NCI-H2196 (cell line): ENCODE measurements around the gene GOLGA6A.
"Not testable (repeated sequence)": the region's sequence is repeated elsewhere in the genome, so short reads cannot be mapped to it uniquely, and the experiment has no call there.

ENCODE experiments used
- DNase-seq: peaks from one replicate; lab custom pipeline; 2025; ENCODE audit not compliant: unreplicated experiment; lab: John Stamatoyannopoulos, UW

GOLGA6A gene

GRCh38 chr15:74055804-74056203 lies 26.5 kb downstream of the GOLGA6A start:
- DNase-seq: no peak

- peak; percentile 57 for DNase-seq
These were observed 28.3 kb downstream of the GOLGA6A start for GRCh38 chr15:74053941-74054529.

- no peak for DNase-seq
These were observed 28.8 kb downstream of the GOLGA6A start for GRCh38 chr15:74053517-74053916.

GRCh38 chr15:74052271-74053260 lies 29.8 kb downstream of the GOLGA6A start:
- DNase-seq: not testable (repeated sequence)

GRCh38 chr15:74050556-74051234 lies 31.7 kb downstream of the GOLGA6A start:
- no peak for DNase-seq

GRCh38 chr15:74050127-74050526 lies 32.2 kb downstream of the GOLGA6A start:
- no peak for DNase-seq

GRCh38 chr15:74046275-74046674 lies 36.1 kb downstream of the GOLGA6A start:
- DNase-seq: no peak

GRCh38 chr15:74045636-74046274 lies 36.6 kb downstream of the GOLGA6A start:
- no peak for DNase-seq

- DNase-seq: no peak
These were observed 37.2 kb downstream of the GOLGA6A start for GRCh38 chr15:74045184-74045583.

- DNase-seq: no peak
These were observed 37.9 kb downstream of the GOLGA6A start for GRCh38 chr15:74044267-74045110.

- DNase-seq: no peak
These were observed 38.7 kb downstream of the GOLGA6A start for GRCh38 chr15:74043425-74044266.

- no peak for DNase-seq
These were observed 39.5 kb downstream of the GOLGA6A start for GRCh38 chr15:74042603-74043424.

GRCh38 chr15:74041777-74042435 lies 40.4 kb downstream of the GOLGA6A start:
- DNase-seq: no peak

- DNase-seq: no peak
These were observed 41.0 kb downstream of the GOLGA6A start for GRCh38 chr15:74041311-74041756.

- no peak for DNase-seq
These were observed 42.1 kb downstream of the GOLGA6A start for GRCh38 chr15:74040109-74040850.

- DNase-seq: no peak
These were observed 42.7 kb downstream of the GOLGA6A start for GRCh38 chr15:74039656-74040010.
